Parathyroid adenoma (tissue), 2 donors: ENCODE measurements around the gene TULP4.

Experiments
- H2AFZ ChIP-seq: fragments of 300-600 bp; sonication (generic); one replicate; pipeline ENCODE4 v1.7.0; 2017; ENCODE audit warnings: antibody characterized with exemption, mild to moderate bottlenecking
- H3K27ac ChIP-seq: fragments of 300-600 bp; sonication (generic); one replicate; pipeline ENCODE4 v1.7.0; 2017
- H3K27me3 ChIP-seq: fragments of 300-600 bp; sonication (generic); one replicate; pipeline ENCODE4 v1.7.0; 2017; ENCODE audit warnings: low read length; ENCODE audit not compliant: control insufficient read depth, insufficient read depth
- H3K36me3 ChIP-seq: fragments of 300-600 bp; sonication (generic); one replicate; pipeline ENCODE4 v1.7.0; 2017; ENCODE audit warnings: low read length; ENCODE audit not compliant: control insufficient read depth, insufficient read depth
- H3K4me1 ChIP-seq: fragments of 300-600 bp; sonication (generic); one replicate; pipeline ENCODE4 v1.7.0; 2017; ENCODE audit warnings: control low read depth
- H3K4me2 ChIP-seq: fragments of 300-600 bp; sonication (generic); one replicate; pipeline ENCODE4 v1.7.0; 2017; ENCODE audit warnings: low read length
- H3K4me3 ChIP-seq: fragments of 300-600 bp; sonication (generic); one replicate; pipeline ENCODE4 v1.7.0; 2017; ENCODE audit warnings: low read depth, low read length
- H3K79me2 ChIP-seq: fragments of 300-600 bp; sonication (generic); one replicate; pipeline ENCODE4 v1.7.0; 2017; ENCODE audit warnings: control low read depth
- H3K9ac ChIP-seq: fragments of 300-600 bp; sonication (generic); one replicate; pipeline ENCODE4 v1.7.0; 2017; ENCODE audit warnings: mild to moderate bottlenecking
- H3K9me3 ChIP-seq: fragments of 300-600 bp; sonication (generic); one replicate; pipeline ENCODE4 v1.7.0; 2017; ENCODE audit warnings: low read length; ENCODE audit not compliant: control insufficient read depth
- TF ChIP-seq, protein P1 (sequence below): fragments of 300-600 bp; sonication (generic); IDR thresholded peaks from one replicate; pipeline ENCODE4 v1.7.0; 2017; ENCODE audit warnings: antibody characterized with exemption, mild to moderate bottlenecking
- donor health status: primary hyperparathyroidism.

The TULP4 gene

DNA sequence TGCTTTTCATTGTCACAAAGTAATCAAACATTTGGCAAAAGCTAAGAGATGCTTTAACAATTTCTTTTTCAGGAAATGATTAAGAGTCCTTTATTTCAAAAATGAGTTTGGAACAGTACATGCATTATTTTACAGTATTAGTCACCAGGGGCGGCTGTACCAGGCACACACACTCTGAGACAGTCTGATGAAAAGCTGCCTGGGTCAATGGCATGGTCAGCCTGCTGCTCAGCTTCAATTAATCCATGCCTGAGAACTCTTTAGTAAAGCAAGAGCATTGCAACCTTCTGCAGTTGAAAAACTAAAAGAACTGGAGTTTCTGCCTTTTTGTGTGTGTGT, 105.5 kb downstream of the TULP4 start:
- no peaks in the 10 kb centered on the region for H3K36me3 ChIP-seq
- H3K9me3 ChIP-seq: no peaks in the 10 kb centered on the region
- H3K4me1 ChIP-seq: no peaks in the 10 kb centered on the region
- H3K4me2 ChIP-seq: no peak overlapping the region
- no peak overlapping the region for H3K4me3 ChIP-seq
- no peaks in the 10 kb centered on the region for H3K27me3 ChIP-seq
- H3K9ac ChIP-seq: no peak overlapping the region
- no peak overlapping the region for H3K27ac ChIP-seq
- H3K79me2 ChIP-seq: no peaks in the 10 kb centered on the region
- TF ChIP-seq, protein P1, sequence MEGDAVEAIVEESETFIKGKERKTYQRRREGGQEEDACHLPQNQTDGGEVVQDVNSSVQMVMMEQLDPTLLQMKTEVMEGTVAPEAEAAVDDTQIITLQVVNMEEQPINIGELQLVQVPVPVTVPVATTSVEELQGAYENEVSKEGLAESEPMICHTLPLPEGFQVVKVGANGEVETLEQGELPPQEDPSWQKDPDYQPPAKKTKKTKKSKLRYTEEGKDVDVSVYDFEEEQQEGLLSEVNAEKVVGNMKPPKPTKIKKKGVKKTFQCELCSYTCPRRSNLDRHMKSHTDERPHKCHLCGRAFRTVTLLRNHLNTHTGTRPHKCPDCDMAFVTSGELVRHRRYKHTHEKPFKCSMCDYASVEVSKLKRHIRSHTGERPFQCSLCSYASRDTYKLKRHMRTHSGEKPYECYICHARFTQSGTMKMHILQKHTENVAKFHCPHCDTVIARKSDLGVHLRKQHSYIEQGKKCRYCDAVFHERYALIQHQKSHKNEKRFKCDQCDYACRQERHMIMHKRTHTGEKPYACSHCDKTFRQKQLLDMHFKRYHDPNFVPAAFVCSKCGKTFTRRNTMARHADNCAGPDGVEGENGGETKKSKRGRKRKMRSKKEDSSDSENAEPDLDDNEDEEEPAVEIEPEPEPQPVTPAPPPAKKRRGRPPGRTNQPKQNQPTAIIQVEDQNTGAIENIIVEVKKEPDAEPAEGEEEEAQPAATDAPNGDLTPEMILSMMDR: no peak
- no peak overlapping the region for H2AFZ ChIP-seq

DNA sequence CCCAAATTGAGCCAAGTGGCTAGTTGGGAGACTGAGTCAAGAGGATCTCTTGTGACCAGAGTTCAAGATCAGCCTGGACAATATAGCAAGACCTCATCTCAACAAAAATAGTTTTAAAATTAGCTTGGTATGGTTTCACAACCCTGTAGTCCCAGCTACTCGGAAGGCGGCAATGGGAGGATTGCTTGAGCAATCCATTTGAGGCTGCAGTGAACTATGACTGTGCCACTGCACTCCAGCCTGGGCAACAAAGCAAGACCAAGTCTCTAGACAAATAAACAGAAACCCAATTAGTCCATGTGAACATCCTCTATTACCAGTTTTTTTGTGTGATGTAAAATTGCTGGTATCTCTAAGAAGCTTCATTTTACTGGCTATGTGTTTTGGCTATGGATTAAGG, 106.2 kb downstream of the TULP4 start:
- Histone ChIP-seq H3K36me3 (no peaks in the 10 kb centered on the region), H2AFZ (no peak overlapping the region), H3K27me3 (no peaks in the 10 kb centered on the region), H3K4me2 (no peak overlapping the region), H3K79me2 (no peaks in the 10 kb centered on the region), H3K4me1 (no peaks in the 10 kb centered on the region), H3K9me3 (no peaks in the 10 kb centered on the region), H3K27ac (no peak overlapping the region), H3K9ac (no peak overlapping the region), H3K4me3 (no peak overlapping the region)
- TF ChIP-seq, protein P1: no peak

DNA sequence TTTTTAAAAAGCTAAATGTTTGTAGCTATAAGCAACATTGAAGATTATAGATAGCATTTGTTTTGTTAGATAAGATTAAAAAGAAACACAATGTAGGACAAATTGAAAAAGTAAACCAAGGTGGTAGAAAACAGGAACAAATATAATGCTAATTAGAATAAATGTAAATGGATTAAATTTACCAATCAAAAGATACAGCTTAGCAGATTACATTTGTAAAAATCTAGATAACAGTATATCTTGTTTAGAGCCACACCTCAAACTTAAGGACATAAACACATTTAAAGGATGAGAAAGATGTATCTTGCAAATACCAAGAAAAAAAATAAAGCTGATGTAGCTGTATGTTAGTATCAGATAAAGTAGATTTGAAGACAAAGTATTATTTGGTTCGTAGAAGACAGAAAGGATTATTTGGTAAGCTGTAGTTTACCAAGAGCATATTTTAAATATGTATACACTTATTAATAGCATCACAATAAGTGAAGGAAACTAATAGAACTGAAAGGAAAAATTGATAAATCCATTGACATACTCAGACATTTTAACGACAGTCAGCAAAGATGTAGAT, 107.2 kb downstream of the TULP4 start:
- Histone ChIP-seq H3K4me3 (no peak overlapping the region), H3K9me3 (no peaks in the 10 kb centered on the region), H3K9ac (no peak overlapping the region), H3K36me3 (no peaks in the 10 kb centered on the region), H3K4me2 (no peak overlapping the region), H3K4me1 (no peaks in the 10 kb centered on the region), H3K27me3 (no peaks in the 10 kb centered on the region), H2AFZ (no peak overlapping the region), H3K27ac (no peak overlapping the region), H3K79me2 (no peaks in the 10 kb centered on the region)
- TF ChIP-seq, protein P1: no peak

DNA sequence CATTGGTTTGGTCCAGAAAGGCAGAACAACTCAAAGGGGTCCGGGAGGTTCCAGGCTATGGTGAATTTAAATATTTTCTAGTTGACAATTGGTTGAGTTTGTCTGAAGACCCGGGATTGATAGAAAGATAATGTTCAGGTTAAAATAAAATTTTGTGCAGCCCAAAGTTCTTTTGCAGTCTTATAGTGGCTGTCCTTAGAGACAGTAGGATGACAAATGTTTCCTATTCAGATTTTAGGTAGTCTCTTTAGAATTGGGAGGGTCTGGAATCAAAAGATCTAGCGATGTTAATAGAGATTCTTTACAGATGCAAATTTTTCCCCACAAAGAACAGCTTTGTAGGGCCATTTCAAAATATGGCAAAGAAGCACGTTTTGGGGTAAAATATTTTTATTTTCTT, 109.1 kb downstream of the TULP4 start:
- Histone ChIP-seq H3K9me3 (no peaks in the 10 kb centered on the region), H3K36me3 (no peaks in the 10 kb centered on the region), H3K4me1 (no peaks in the 10 kb centered on the region), H3K27me3 (no peaks in the 10 kb centered on the region), H3K4me3 (no peak overlapping the region), H3K27ac (no peak overlapping the region), H2AFZ (no peak overlapping the region), H3K4me2 (no peak overlapping the region), H3K79me2 (no peaks in the 10 kb centered on the region), H3K9ac (no peak overlapping the region)
- TF ChIP-seq, protein P1: no peak

DNA sequence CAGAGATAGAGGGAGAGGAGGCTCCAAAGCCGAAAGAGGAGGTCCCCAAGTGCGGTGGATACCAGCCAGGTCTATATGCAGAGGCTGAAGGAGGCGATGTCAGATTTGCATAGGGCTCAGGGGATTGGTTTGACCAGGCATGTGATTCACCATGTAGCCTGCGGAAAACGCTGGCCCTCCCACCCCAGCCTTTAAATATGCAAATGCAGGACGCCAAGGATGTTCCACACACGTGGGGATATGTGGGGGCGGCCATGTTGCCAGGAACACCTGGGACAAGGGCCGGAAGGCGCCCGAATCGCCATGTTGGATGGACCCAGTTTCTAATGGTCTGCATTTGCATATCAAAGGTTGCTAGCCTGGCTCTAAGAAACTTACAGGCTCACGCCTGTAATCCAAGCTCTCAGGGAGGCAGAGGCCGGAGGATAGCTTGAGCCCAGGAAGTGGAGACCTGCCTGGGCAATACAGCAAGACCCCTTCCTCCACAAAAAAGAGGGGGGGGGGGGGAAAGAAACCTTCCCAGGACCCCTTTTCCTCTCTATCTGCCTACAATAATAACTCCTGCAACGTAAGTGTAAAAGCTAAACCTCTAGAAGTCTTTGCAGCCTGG, 110.5 kb downstream of the TULP4 start:
- TF ChIP-seq, protein P1: no peak
- Histone ChIP-seq H3K79me2 (no peaks in the 10 kb centered on the region), H3K4me3 (no peak overlapping the region), H3K27me3 (no peaks in the 10 kb centered on the region), H3K27ac (no peak overlapping the region), H3K9me3 (no peaks in the 10 kb centered on the region), H2AFZ (no peak overlapping the region), H3K4me2 (no peak overlapping the region), H3K4me1 (no peaks in the 10 kb centered on the region), H3K36me3 (no peaks in the 10 kb centered on the region), H3K9ac (no peak overlapping the region)
